HCT116 (cell line): Measurements from ENCODE around the gene CCP110. TPM values are rescaled to one million over a fixed set of nuclear protein-coding genes. Genes with fewer than 3 reads are reported as not detected.

Experiments
- ATAC-seq: fragments of 200-7000 bp; cut with Tn5 transposase; 2 replicates; pipeline ENCODE4 v1.9.1; 2020; ENCODE audit warnings: mild to moderate bottlenecking, moderate library complexity
- BruUV-seq: library from RNA; stranded (reverse); fragments of 400-500 nt; replicated peaks from 2 replicates; lab custom pipeline; 2021; lab: Mats Ljungman, UMichigan
- CTCF ChIA-PET: fragments of 300-600 bp; sonication (Branson Sonifier 250); formaldehyde crosslinking; loops from one replicate; lab custom pipeline; 2021; ENCODE audit warnings: antibody characterized with exemption; lab: Charles Lee
- POLR2A ChIA-PET: fragments of 300-600, 350-600 bp; sonication (Branson Sonifier 250); formaldehyde crosslinking; loops from one replicate; lab custom pipeline; 2021; ENCODE audit warnings: antibody characterized with exemption; lab: Charles Lee
- RAD21 ChIA-PET, 2 experiments: fragments of 300-600 bp; sonication (Branson Sonifier 250); formaldehyde crosslinking; loops; one replicate each; lab custom pipeline; 2023; ENCODE audit warnings: low total read pairs in 2 of 2; ENCODE audit not compliant: uncharacterized antibody in 2 of 2, unreplicated experiment in 2 of 2, low non-redundant PET in 1 of 2; lab: Charles Lee
- DNase-seq: peaks from one replicate; pipeline ENCODE4 v3.0.0-alpha.2; 2010; ENCODE audit warnings: low read depth, low spot score
- H2AFZ ChIP-seq: fragments of 200-600 bp; shearing (Covaris generic), sonication (generic); 2 replicates; pipeline ENCODE4 v1.6.1; 2017; ENCODE audit warnings: low read depth, mixed run types, mixed read lengths, antibody characterized with exemption, low read length; ENCODE audit not compliant: poor library complexity, severe bottlenecking
- H3K27ac ChIP-seq: 2 replicates; pipeline ENCODE4 v1.5.1; 2012; ENCODE audit warnings: low read depth, low read length
- H3K27me3 ChIP-seq: fragments of 200-600 bp; sonication (generic); 2 replicates; pipeline ENCODE4 v1.6.1; 2016; ENCODE audit warnings: mixed run types, low read length, mixed read lengths; ENCODE audit not compliant: insufficient read depth
- H3K36me3 ChIP-seq, 2 experiments: fragments of 200-500 bp in 1 of 2; fragments of 200-600 bp in 1 of 2; sonication (Bioruptor generic) in 1 of 2; sonication (generic) in 1 of 2; 2 replicates each; pipeline versions ENCODE4 v1.5.1 to v1.6.1; 2014 to 2016; ENCODE audit warnings: low read length in 2 of 2, inconsistent platforms in 1 of 2, mixed read lengths in 1 of 2, mixed run types in 1 of 2; ENCODE audit not compliant: insufficient read depth in 2 of 2, control insufficient read depth in 1 of 2
- H3K4me1 ChIP-seq, 2 experiments: fragments of 200-600 bp in 1 of 2; sonication (generic) in 1 of 2; 2 replicates each; pipeline versions ENCODE4 v1.5.1 to v1.6.1; 2012 to 2017; ENCODE audit warnings: low read length in 2 of 2, inconsistent platforms in 1 of 2, mild to moderate bottlenecking in 1 of 2, mixed read lengths in 1 of 2, mixed run types in 1 of 2, moderate library complexity in 1 of 2; ENCODE audit not compliant: insufficient read depth in 2 of 2, control insufficient read depth in 1 of 2
- H3K4me2 ChIP-seq: fragments of 200-600 bp; sonication (generic); 2 replicates; pipeline ENCODE4 v1.6.1; 2017; ENCODE audit warnings: mixed run types, low read length, mixed read lengths
- H3K4me3 ChIP-seq, 2 experiments: fragments of 200-600 bp in 1 of 2; sonication (generic) in 1 of 2; replicated peaks in 1 of 2; 2 replicates each; pipeline ENCODE4 v1.5.1; 2011 to 2016; ENCODE audit warnings: low read length in 2 of 2, control low read depth in 1 of 2, low read depth in 1 of 2, mild to moderate bottlenecking in 1 of 2, mixed read lengths in 1 of 2, mixed run types in 1 of 2
- H3K79me2 ChIP-seq: fragments of 200-600 bp; sonication (generic); 2 replicates; pipeline ENCODE4 v1.6.1; 2017; ENCODE audit warnings: mild to moderate bottlenecking, mixed run types, low read length, moderate library complexity, mixed read lengths; ENCODE audit not compliant: insufficient read depth
- H3K9ac ChIP-seq: fragments of 200-600 bp; sonication (generic); 2 replicates; pipeline ENCODE4 v1.6.1; 2016; ENCODE audit warnings: low read length, mixed read lengths
- H3K9me2 ChIP-seq: fragments of 200-600 bp; sonication (generic), shearing (Covaris generic); 2 replicates; pipeline ENCODE4 v1.6.1; 2017; ENCODE audit warnings: mixed run types, mild to moderate bottlenecking, moderate library complexity; ENCODE audit not compliant: insufficient read depth
- H3K9me3 ChIP-seq, 2 experiments: fragments of 200-500 bp in 1 of 2; fragments of 200-600 bp in 1 of 2; sonication (Bioruptor generic) in 1 of 2; sonication (generic) in 1 of 2; 2 replicates each; pipeline ENCODE4 v1.6.1; 2014 to 2017; ENCODE audit warnings: low read length in 2 of 2, mixed read lengths in 2 of 2, inconsistent platforms in 1 of 2, low read depth in 1 of 2, mild to moderate bottlenecking in 1 of 2, mixed run types in 1 of 2, moderate library complexity in 1 of 2; ENCODE audit not compliant: control insufficient read depth in 1 of 2, insufficient read depth in 1 of 2
- H4K20me1 ChIP-seq: fragments of 200-600 bp; sonication (generic), shearing (Covaris generic); 2 replicates; pipeline ENCODE4 v1.6.1; 2017; ENCODE audit warnings: mixed run types, mild to moderate bottlenecking, moderate library complexity; ENCODE audit not compliant: insufficient read depth
- ATF3 ChIP-seq: IDR thresholded peaks from 2 replicates; pipeline ENCODE4 v1.6.1; 2012
- CEBPB ChIP-seq: IDR thresholded peaks from 2 replicates; pipeline ENCODE4 v1.6.1; 2012; ENCODE audit warnings: low read depth
- CTCF ChIP-seq, 3 experiments: fragments of 200-600 bp in 1 of 3; sonication (generic) in 1 of 3; IDR thresholded peaks in 2 of 3; conservative IDR thresholded peaks in 1 of 3; 2 replicates each; pipeline ENCODE4 v1.5.1; 2012 to 2017; ENCODE audit warnings: low read depth in 2 of 3, low read length in 2 of 3, antibody characterized with exemption in 1 of 3, borderline replicate concordance in 1 of 3, control low read depth in 1 of 3, mild to moderate bottlenecking in 1 of 3, mixed read lengths in 1 of 3, mixed run types in 1 of 3, moderate library complexity in 1 of 3; ENCODE audit not compliant: insufficient read depth in 1 of 3
- EGR1 ChIP-seq: IDR thresholded peaks from 2 replicates; pipeline ENCODE4 v1.6.1; 2012; ENCODE audit warnings: low read depth
- ELF1 ChIP-seq: IDR thresholded peaks from 2 replicates; pipeline ENCODE4 v1.6.1; 2012; ENCODE audit warnings: low read depth, borderline replicate concordance
- EZH2 ChIP-seq: fragments of 200-600 bp; sonication (generic); IDR thresholded peaks from 2 replicates; pipeline ENCODE4 v1.6.1; 2017; ENCODE audit warnings: antibody characterized with exemption, mixed run types
- EZH2phosphoT487 ChIP-seq: fragments of 200-600 bp; IDR thresholded peaks from 2 replicates; pipeline ENCODE4 v1.6.1; 2018; ENCODE audit warnings: antibody characterized with exemption, borderline replicate concordance
- FOSL1 ChIP-seq: IDR thresholded peaks from 2 replicates; pipeline ENCODE4 v1.6.1; 2012; ENCODE audit warnings: low read depth
- JUND ChIP-seq: IDR thresholded peaks from 2 replicates; pipeline ENCODE4 v1.6.1; 2012
- POLR2A ChIP-seq: IDR thresholded peaks from 2 replicates; pipeline ENCODE4 v1.7.0; 2011; ENCODE audit warnings: borderline replicate concordance; ENCODE audit not compliant: insufficient read depth, insufficient read length; ENCODE audit errors: extremely low read depth
- POLR2AphosphoS5 ChIP-seq: IDR thresholded peaks from 2 replicates; pipeline ENCODE4 v1.6.1; 2011; ENCODE audit warnings: mild to moderate bottlenecking, low read depth, low read length, moderate library complexity
- REST ChIP-seq: IDR thresholded peaks from 2 replicates; pipeline ENCODE4 v1.6.1; 2012; ENCODE audit warnings: low read depth
- SIN3A ChIP-seq: IDR thresholded peaks from 2 replicates; pipeline ENCODE4 v1.6.1; 2012; ENCODE audit warnings: low read depth
- SP1 ChIP-seq: IDR thresholded peaks from 2 replicates; pipeline ENCODE4 v1.6.1; 2012; ENCODE audit warnings: low read depth
- SRF ChIP-seq: IDR thresholded peaks from 2 replicates; pipeline ENCODE4 v1.6.1; 2012; ENCODE audit warnings: low read depth
- TCF7L2 ChIP-seq: IDR thresholded peaks from 2 replicates; pipeline ENCODE4 v1.7.0; 2011; ENCODE audit warnings: borderline replicate concordance, inconsistent platforms; ENCODE audit not compliant: insufficient read depth, insufficient read length; ENCODE audit errors: extremely low read depth
- ZBTB33 ChIP-seq: IDR thresholded peaks from 2 replicates; pipeline ENCODE4 v1.6.1; 2011; ENCODE audit warnings: mild to moderate bottlenecking, low read length, moderate library complexity; ENCODE audit not compliant: insufficient replicate concordance; ENCODE audit errors: extremely low read depth
- ZFX ChIP-seq: fragments of 450-650 bp; IDR thresholded peaks from 2 replicates; pipeline ENCODE4 v1.6.1; 2017
- intact Hi-C: fragments of 100-400 bp; cut with micrococcal nuclease; formaldehyde crosslinking; loops from 2 replicates; pipeline ENCODE4 v1.10.0; 2022
- total RNA-seq: library from RNA; stranded (reverse); gene quantifications from one replicate; pipeline ENCODE4 v1.2.1, GENCODE V29; 2021; ENCODE audit not compliant: unreplicated experiment

The CCP110 gene
- total RNA-seq, 1 experiment from 2014 or later = 21.4 TPM

GRCh38 chr16:19540241-19540970 is 16.7 kb downstream of the CCP110 start:
- Histone ChIP-seq H3K79me2 (peaks cover under 1% of the 10 kb centered on the region; the same call in 1 of the 2 replicates), H3K9me2 (no peaks in the 10 kb centered on the region), H2AFZ (no peak overlapping the region), H3K4me3 (no peak overlapping the region), H3K27ac (no peak overlapping the region), H3K4me1 (peaks cover 0 to 5% of the 10 kb centered on the region in 2 experiments; a peak in 1 of 4 replicates), H4K20me1 (no peaks in the 10 kb centered on the region)
- ATAC-seq (no peak), DNase-seq (no peak)
- RAD21 ChIA-PET = no interaction called here
- no TSS peak for BruUV-seq
- no peak for TF ChIP-seq ZBTB33
- no peak for TF ChIP-seq REST
- TF ChIP-seq TCF7L2 = no peak
- TF ChIP-seq EGR1 = no peak
- TF ChIP-seq SIN3A = no peak
- no peak for TF ChIP-seq ATF3
- TF ChIP-seq POLR2A = no peak
- TF ChIP-seq JUND = no peak
- no peak for TF ChIP-seq CTCF (IDR thresholded peaks at IDR 0.05 in 2 of 3, conservative IDR thresholded peaks at IDR 0.05 in 1 of 3; ENCODE audit: borderline replicate concordance in 1 of 3, insufficient read depth in 1 of 3, low read depth in 2 of 3, low read length in 2 of 3)
- TF ChIP-seq SP1 = no peak
- TF ChIP-seq EZH2 = no peak
- TF ChIP-seq ZFX = no peak
- TF ChIP-seq EZH2phosphoT487 = no peak
- no peak for TF ChIP-seq POLR2AphosphoS5
- TF ChIP-seq ELF1 = no peak
- no peak for TF ChIP-seq CEBPB
- TF ChIP-seq SRF = no peak
- TF ChIP-seq FOSL1 = no peak
- TF ChIP-seq, all 23 proteins: peak for 0
- no peaks in the 10 kb centered on the region for H3K9me3 ChIP-seq
- ChIA-PET CTCF (no interaction called here), POLR2A (no interaction called here)
- no peak overlapping the region for H3K9ac ChIP-seq
- no peak overlapping the region for H3K4me2 ChIP-seq
- H3K36me3 ChIP-seq = peaks cover 14 to 35% of the 10 kb centered on the region in 2 experiments
- no peaks in the 10 kb centered on the region for H3K27me3 ChIP-seq
- intact Hi-C loops = no loop called here
